Medulla oblongata (tissue), 1 donor: ENCODE data around the gene FAM133A.

Source experiments
- DNase-seq: peaks from one replicate; pipeline ENCODE4 v3.0.0-alpha.2; 2015; ENCODE audit errors: extremely low spot score

The FAM133A gene

GRCh38 chrX:93673869-93674271 lies at the start of gene FAM133A:
Gene FAM133A (plus strand): TSS chrX:93674206. CDS start chrX:93709420, 35,214 bp downstream.
- DNase-seq, result no peak

GRCh38 chrX:93637591-93637990 lies 36.4 kb upstream of the FAM133A start:
- DNase-seq, result no peak

- no peak for DNase-seq
Measured at GRCh38 chrX:93649381-93649780, 24.6 kb upstream of the FAM133A start.

DNA sequence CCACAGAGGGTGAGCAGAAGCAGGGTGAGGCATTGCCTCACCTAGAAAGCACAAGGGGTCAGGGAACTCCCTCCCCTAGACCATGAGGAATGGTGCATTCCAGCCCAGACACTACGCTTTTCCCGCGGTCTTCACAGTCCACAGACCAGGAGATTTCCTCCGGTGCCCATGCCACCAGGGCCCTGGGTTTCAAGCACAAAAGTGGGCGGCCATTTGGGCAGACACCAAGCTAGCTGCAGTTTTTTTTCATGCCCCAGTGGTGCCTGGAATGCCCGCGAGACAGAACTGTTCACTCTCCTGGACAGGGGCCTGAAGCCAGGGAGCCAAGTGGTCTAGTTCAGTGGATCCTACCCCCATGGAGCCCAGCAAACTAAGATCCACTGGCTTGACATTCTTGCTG lies 13.4 kb upstream of the FAM133A start:
- DNase-seq, result no peak

GRCh38 chrX:93673056-93673868 lies 744 bp upstream of the FAM133A start, which contains the start of gene NAP1L3:
Gene NAP1L3 (minus strand): TSS chrX:93673578. CDS start chrX:93673304, 274 bp downstream.
- DNase-seq, result peak; percentile 93

GRCh38 chrX:93695981-93696380 lies 22.0 kb downstream of the FAM133A start:
- no peak for DNase-seq

DNA sequence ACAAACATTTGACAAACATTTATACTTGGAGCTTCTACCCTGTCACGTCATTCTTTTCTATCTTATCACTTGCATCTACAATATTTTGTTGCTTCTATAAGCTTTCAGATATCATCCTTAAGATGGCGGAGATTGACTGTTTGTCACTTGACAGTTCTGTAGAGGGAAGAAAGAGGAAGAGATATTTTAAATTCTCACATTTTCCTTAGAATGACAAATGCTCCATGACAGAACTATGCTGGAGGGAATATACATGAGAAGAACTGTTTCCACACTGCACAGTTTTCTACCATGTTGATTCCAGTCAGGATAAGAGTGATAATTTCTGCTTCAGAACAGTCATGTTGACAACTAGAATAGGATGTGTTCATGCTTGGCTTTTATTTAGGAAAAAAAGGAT lies 29.7 kb downstream of the FAM133A start:
- DNase-seq, result no peak

- DNase-seq, result no peak
Measured at GRCh38 chrX:93711076-93711475, 37.1 kb downstream of the FAM133A start.

DNA sequence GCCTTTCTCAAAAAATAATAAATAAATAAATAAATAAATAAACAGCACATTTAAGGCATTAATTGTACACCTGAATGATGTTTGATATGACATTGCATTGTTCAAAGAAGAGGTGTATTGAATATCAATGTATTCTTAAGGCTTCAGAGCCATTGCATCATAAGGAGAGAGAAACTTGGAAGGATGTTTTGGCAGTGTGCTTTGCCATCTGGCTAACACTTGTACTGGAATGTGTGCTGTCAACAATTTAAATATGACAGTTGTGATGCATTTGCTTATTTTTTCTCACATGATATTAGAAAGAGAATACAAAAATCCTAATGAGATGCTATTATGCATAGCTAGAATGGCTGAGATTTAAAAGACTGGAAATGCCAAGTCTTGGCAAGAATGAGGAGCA lies 67.8 kb downstream of the FAM133A start:
- DNase-seq, result no peak

- DNase-seq, result no peak
Measured at GRCh38 chrX:93760163-93760562, 86.2 kb downstream of the FAM133A start.
